Left kidney (tissue), 1 donor: Measurements from ENCODE around the gene RBM47. TPM values are rescaled to one million over a fixed set of nuclear protein-coding genes. Genes with fewer than 3 reads are reported as not detected.

Experiments used
- polyA plus RNA-seq: library from polyadenylated mRNA; unstranded; fragments of 120-200 nt; gene quantifications from one replicate; pipeline ENCODE4 v1.2.1, GENCODE V29; 2013; ENCODE audit not compliant: insufficient read length

The RBM47 gene
- polyA plus RNA-seq, 1 donor, result 86.9 TPM

Other genes starting within 250 kb of the RBM47 start
- 20.2 TPM for gene NSUN7, start 120.1 kb upstream of the RBM47 start, polyA plus RNA-seq